Trophoblast cell (in vitro differentiated cells and primary cell): Measurements from ENCODE around the gene TMEM45A.

ENCODE experiments used
- DNase-seq, 2 donors: peaks; one replicate each; pipeline ENCODE4 v3.0.0-alpha.2; 2016
- H2AFZ ChIP-seq: 2 replicates; pipeline ENCODE4 v1.6.1; 2013; ENCODE audit warnings: low read length, moderate library complexity, mild to moderate bottlenecking; ENCODE audit not compliant: insufficient read depth, poor library complexity
- H2AK5ac ChIP-seq: 2 replicates; pipeline ENCODE4 v1.6.1; 2013; ENCODE audit warnings: mild to moderate bottlenecking, low read length
- H2BK120ac ChIP-seq: 2 replicates; pipeline ENCODE4 v1.6.1; 2013; ENCODE audit warnings: low read length, mild to moderate bottlenecking, moderate library complexity; ENCODE audit not compliant: insufficient read depth, poor library complexity
- H2BK12ac ChIP-seq: 2 replicates; pipeline ENCODE4 v1.6.1; 2013; ENCODE audit warnings: mild to moderate bottlenecking, low read length, moderate library complexity
- H2BK5ac ChIP-seq: 2 replicates; pipeline ENCODE4 v1.6.1; 2013; ENCODE audit warnings: low read length, low read depth, moderate library complexity, mild to moderate bottlenecking; ENCODE audit not compliant: poor library complexity
- H3K14ac ChIP-seq: 2 replicates; pipeline ENCODE4 v1.6.1; 2013; ENCODE audit warnings: mild to moderate bottlenecking, low read length
- H3K18ac ChIP-seq: 2 replicates; pipeline ENCODE4 v1.6.1; 2013; ENCODE audit warnings: mild to moderate bottlenecking, low read length
- H3K23ac ChIP-seq: 2 replicates; pipeline ENCODE4 v1.6.1; 2013; ENCODE audit warnings: low read length
- H3K27ac ChIP-seq: 2 replicates; pipeline ENCODE4 v1.5.1; 2013; ENCODE audit warnings: low read depth, mild to moderate bottlenecking, inconsistent platforms, low read length, moderate library complexity
- H3K27me3 ChIP-seq: 2 replicates; pipeline ENCODE4 v1.6.1; 2013; ENCODE audit warnings: inconsistent platforms, mild to moderate bottlenecking, low read length, moderate library complexity; ENCODE audit not compliant: insufficient read depth
- H3K36me3 ChIP-seq, 2 experiments: 1 replicate in 1 of 2; 2 replicates in 1 of 2; pipeline ENCODE4 v1.6.1; 2013; ENCODE audit warnings: low read length in 2 of 2, mild to moderate bottlenecking in 2 of 2, moderate library complexity in 1 of 2; ENCODE audit not compliant: insufficient read depth in 2 of 2, control insufficient read depth in 1 of 2
- H3K4ac ChIP-seq: 2 replicates; pipeline ENCODE4 v1.6.1; 2013; ENCODE audit warnings: low read depth, mild to moderate bottlenecking, low read length, moderate library complexity
- H3K4me1 ChIP-seq, 2 experiments: 1 replicate in 1 of 2; 2 replicates in 1 of 2; pipeline ENCODE4 v1.6.1; 2013; ENCODE audit warnings: low read length in 2 of 2, mild to moderate bottlenecking in 2 of 2, moderate library complexity in 1 of 2; ENCODE audit not compliant: insufficient read depth in 2 of 2, control insufficient read depth in 1 of 2
- H3K4me2 ChIP-seq: 2 replicates; pipeline ENCODE4 v1.6.1; 2013; ENCODE audit warnings: inconsistent platforms, mild to moderate bottlenecking, low read length, moderate library complexity
- H3K4me3 ChIP-seq: 2 replicates; pipeline ENCODE4 v1.5.1; 2013; ENCODE audit warnings: mild to moderate bottlenecking, low read depth, low read length, inconsistent platforms
- H3K79me1 ChIP-seq: one replicate; pipeline ENCODE4 v1.6.1; 2013; ENCODE audit warnings: low read length
- H3K79me2 ChIP-seq: 2 replicates; pipeline ENCODE4 v1.6.1; 2013; ENCODE audit warnings: low read length, mild to moderate bottlenecking; ENCODE audit not compliant: control insufficient read depth, insufficient read depth, poor library complexity
- H3K9ac ChIP-seq: 2 replicates; pipeline ENCODE4 v1.6.1; 2013; ENCODE audit warnings: mild to moderate bottlenecking, low read length
- H3K9me3 ChIP-seq: 2 replicates; pipeline ENCODE4 v1.6.1; 2013; ENCODE audit warnings: low read depth, mild to moderate bottlenecking, control low read depth, inconsistent platforms, low read length; ENCODE audit not compliant: insufficient read depth
- H4K12ac ChIP-seq: 2 replicates; pipeline ENCODE4 v1.6.1; 2013; ENCODE audit warnings: low read depth, mild to moderate bottlenecking, low read length, moderate library complexity
- H4K8ac ChIP-seq: 2 replicates; pipeline ENCODE4 v1.6.1; 2013; ENCODE audit warnings: low read depth, mild to moderate bottlenecking, low read length, moderate library complexity
- H4K91ac ChIP-seq: one replicate; pipeline ENCODE4 v1.6.1; 2013; ENCODE audit warnings: low read depth, mild to moderate bottlenecking, low read length, moderate library complexity
- WGBS: extraction: QIAGEN DNeasy Blood & Tissue Kit; methylation state at CpG from one replicate; pipeline ENCODE4 v1.1.7; 2013; ENCODE audit warnings: missing lambda C conversion rate; ENCODE audit not compliant: insufficient read length, insufficient coverage; ENCODE audit errors: extremely low coverage; 5-methylcytosine and 5-hydroxymethylcytosine counted together

TMEM45A gene

GRCh38 chr3:100563228-100563627 lies 70.8 kb downstream of the TMEM45A start:
- no peak overlapping the region for H2BK120ac ChIP-seq
- H3K79me1 ChIP-seq = peaks cover 3% of the 10 kb centered on the region
- no peak overlapping the region for H3K14ac ChIP-seq
- H2AK5ac ChIP-seq = no peak overlapping the region
- no peaks in the 10 kb centered on the region for H3K27me3 ChIP-seq
- H3K18ac ChIP-seq = no peak overlapping the region
- H3K4me2 ChIP-seq = no peak overlapping the region
- H3K36me3 ChIP-seq = no peaks in the 10 kb centered on the region
- H3K23ac ChIP-seq = no peak overlapping the region
- H2BK12ac ChIP-seq = no peak overlapping the region
- H3K4ac ChIP-seq = no peak overlapping the region
- WGBS = no CpG with 5 or more reads among the region's 1 CpG
- no peak overlapping the region for H3K4me3 ChIP-seq
- H4K91ac ChIP-seq = no peak overlapping the region
- H4K12ac ChIP-seq = no peak overlapping the region
- H3K79me2 ChIP-seq = no peaks in the 10 kb centered on the region
- no peak overlapping the region for H2BK5ac ChIP-seq
- no peak overlapping the region for H3K9ac ChIP-seq
- no peak overlapping the region for H4K8ac ChIP-seq
- no peak overlapping the region for H2AFZ ChIP-seq
- no peak for DNase-seq
- no peaks in the 10 kb centered on the region for H3K9me3 ChIP-seq
- H3K4me1 ChIP-seq = no peaks in the 10 kb centered on the region
- no peak overlapping the region for H3K27ac ChIP-seq

GRCh38 chr3:100563652-100564211 lies 71.3 kb downstream of the TMEM45A start:
- Histone ChIP-seq H3K79me1 (peaks cover 3% of the 10 kb centered on the region), H3K27me3 (no peaks in the 10 kb centered on the region), H3K4ac (no peak overlapping the region), H2BK120ac (no peak overlapping the region), H2BK12ac (no peak overlapping the region), H3K18ac (no peak overlapping the region), H4K8ac (no peak overlapping the region), H4K91ac (no peak overlapping the region), H4K12ac (no peak overlapping the region), H3K9ac (no peak overlapping the region), H2AFZ (no peak overlapping the region), H3K4me2 (no peak overlapping the region), H2AK5ac (no peak overlapping the region), H3K23ac (no peak overlapping the region), H3K27ac (no peak overlapping the region), H3K14ac (no peak overlapping the region), H2BK5ac (no peak overlapping the region), H3K4me1 (no peaks in the 10 kb centered on the region), H3K36me3 (no peaks in the 10 kb centered on the region), H3K9me3 (no peaks in the 10 kb centered on the region), H3K79me2 (no peaks in the 10 kb centered on the region), H3K4me3 (no peak overlapping the region)
- no CpG with 5 or more reads among the region's 2 CpGs for WGBS
- DNase-seq = peak; percentile 33 to 72

GRCh38 chr3:100570811-100571210 lies 78.4 kb downstream of the TMEM45A start:
- H3K4ac ChIP-seq = no peak overlapping the region
- no peak overlapping the region for H3K4me2 ChIP-seq
- H3K18ac ChIP-seq = no peak overlapping the region
- no peaks in the 10 kb centered on the region for H3K79me2 ChIP-seq
- H2AK5ac ChIP-seq = no peak overlapping the region
- H3K79me1 ChIP-seq = no peaks in the 10 kb centered on the region
- H3K9me3 ChIP-seq = no peaks in the 10 kb centered on the region
- H2BK5ac ChIP-seq = no peak overlapping the region
- H3K36me3 ChIP-seq = no peaks in the 10 kb centered on the region
- no peak overlapping the region for H3K9ac ChIP-seq
- no peaks in the 10 kb centered on the region for H3K27me3 ChIP-seq
- no peak overlapping the region for H2AFZ ChIP-seq
- DNase-seq = no peak
- H3K4me3 ChIP-seq = no peak overlapping the region
- H3K27ac ChIP-seq = no peak overlapping the region
- no peak overlapping the region for H2BK12ac ChIP-seq
- no CpG with 5 or more reads among the region's 2 CpGs for WGBS
- no peaks in the 10 kb centered on the region for H3K4me1 ChIP-seq
- H4K12ac ChIP-seq = no peak overlapping the region
- no peak overlapping the region for H3K14ac ChIP-seq
- H4K91ac ChIP-seq = no peak overlapping the region
- H4K8ac ChIP-seq = no peak overlapping the region
- no peak overlapping the region for H3K23ac ChIP-seq
- H2BK120ac ChIP-seq = no peak overlapping the region

GRCh38 chr3:100574536-100574935 lies 82.1 kb downstream of the TMEM45A start:
- WGBS = no CpG with 5 or more reads among the region's 3 CpGs

More at GRCh38 chr3:100574536-100574935, 82.1 kb downstream of the TMEM45A start:
- no peak overlapping the region for H3K4me3 ChIP-seq
- H3K4ac ChIP-seq = no peak overlapping the region
- H2BK12ac ChIP-seq = no peak overlapping the region
- no peak overlapping the region for H3K9ac ChIP-seq
- no peak overlapping the region for H3K18ac ChIP-seq
- H3K79me2 ChIP-seq = no peaks in the 10 kb centered on the region
- no peak overlapping the region for H2AK5ac ChIP-seq
- no peak overlapping the region for H3K27ac ChIP-seq
- no peak overlapping the region for H3K14ac ChIP-seq
- H3K4me2 ChIP-seq = no peak overlapping the region
- no peaks in the 10 kb centered on the region for H3K9me3 ChIP-seq
- H3K23ac ChIP-seq = no peak overlapping the region
- H3K27me3 ChIP-seq = no peaks in the 10 kb centered on the region
- H2BK120ac ChIP-seq = no peak overlapping the region
- no peak for DNase-seq
- H4K91ac ChIP-seq = no peak overlapping the region
- H3K4me1 ChIP-seq = no peaks in the 10 kb centered on the region
- no peaks in the 10 kb centered on the region for H3K79me1 ChIP-seq
- no peak overlapping the region for H2BK5ac ChIP-seq
- H4K8ac ChIP-seq = no peak overlapping the region
- H4K12ac ChIP-seq = no peak overlapping the region
- no peaks in the 10 kb centered on the region for H3K36me3 ChIP-seq
- H2AFZ ChIP-seq = no peak overlapping the region
